ENCODE results near the gene UBE2F. TPM values are rescaled to one million over a fixed set of nuclear protein-coding genes. Genes with fewer than 3 reads are reported as not detected.

The UBE2F gene
- total RNA-seq = 49.3 and 81.6 TPM in 2 replicates

DNA sequence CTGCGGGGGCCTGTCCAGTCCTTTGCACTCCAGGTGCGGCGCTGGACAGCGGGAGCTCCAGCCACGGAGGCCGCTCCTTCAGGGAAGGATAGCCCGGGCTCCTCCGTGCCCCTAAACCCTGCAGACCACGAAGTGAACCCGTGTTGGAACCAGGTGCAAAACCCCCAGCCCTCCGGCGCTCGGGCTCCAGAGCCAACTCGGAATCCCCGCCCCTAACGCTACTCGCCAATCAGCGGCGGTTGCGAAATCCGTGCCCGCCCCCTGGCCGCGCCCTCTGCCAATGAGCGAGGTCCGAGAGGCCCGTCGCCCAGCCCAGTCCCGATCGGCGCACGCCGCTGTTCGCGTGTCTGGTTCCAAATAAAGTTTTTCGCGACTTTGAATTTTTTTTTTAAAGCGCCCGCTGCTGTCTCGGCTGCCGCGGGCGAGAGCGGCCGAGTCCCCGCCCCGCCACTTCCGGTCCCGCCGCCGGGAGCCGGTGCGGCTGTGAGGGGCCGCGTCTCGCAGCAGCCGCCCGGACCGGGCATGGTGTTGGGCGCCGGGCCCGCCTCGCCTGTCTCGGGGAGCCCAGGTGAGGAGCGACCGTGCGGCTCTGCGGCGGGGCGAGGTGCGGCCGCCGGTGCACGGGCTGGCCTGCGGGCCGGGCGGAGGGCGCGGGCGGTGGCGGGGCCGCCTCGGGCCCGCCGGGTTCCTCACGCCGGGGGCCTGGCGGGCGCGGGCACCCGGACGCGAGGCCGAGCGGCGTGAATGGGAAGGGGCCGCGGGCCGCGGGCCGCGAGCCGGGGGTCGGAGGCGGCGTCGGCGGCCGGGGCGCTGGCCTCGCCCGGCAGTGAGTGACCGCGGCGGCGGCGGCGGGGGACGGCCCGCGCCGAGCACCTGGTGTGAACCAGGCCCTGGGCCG is at the start of gene UBE2F:
TSS of gene UBE2F (plus strand) at position 450 of the 898 bp plus-strand sequence. CDS start 6,094 bp downstream, outside the sequence.
- TF ChIP-seq, protein P1, sequence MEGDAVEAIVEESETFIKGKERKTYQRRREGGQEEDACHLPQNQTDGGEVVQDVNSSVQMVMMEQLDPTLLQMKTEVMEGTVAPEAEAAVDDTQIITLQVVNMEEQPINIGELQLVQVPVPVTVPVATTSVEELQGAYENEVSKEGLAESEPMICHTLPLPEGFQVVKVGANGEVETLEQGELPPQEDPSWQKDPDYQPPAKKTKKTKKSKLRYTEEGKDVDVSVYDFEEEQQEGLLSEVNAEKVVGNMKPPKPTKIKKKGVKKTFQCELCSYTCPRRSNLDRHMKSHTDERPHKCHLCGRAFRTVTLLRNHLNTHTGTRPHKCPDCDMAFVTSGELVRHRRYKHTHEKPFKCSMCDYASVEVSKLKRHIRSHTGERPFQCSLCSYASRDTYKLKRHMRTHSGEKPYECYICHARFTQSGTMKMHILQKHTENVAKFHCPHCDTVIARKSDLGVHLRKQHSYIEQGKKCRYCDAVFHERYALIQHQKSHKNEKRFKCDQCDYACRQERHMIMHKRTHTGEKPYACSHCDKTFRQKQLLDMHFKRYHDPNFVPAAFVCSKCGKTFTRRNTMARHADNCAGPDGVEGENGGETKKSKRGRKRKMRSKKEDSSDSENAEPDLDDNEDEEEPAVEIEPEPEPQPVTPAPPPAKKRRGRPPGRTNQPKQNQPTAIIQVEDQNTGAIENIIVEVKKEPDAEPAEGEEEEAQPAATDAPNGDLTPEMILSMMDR (IDR thresholded peaks at IDR 0.05; ENCODE audit: insufficient read depth, low read depth, low read length) = no peak
- peak; percentile 97 for DNase-seq (ENCODE audit: low read depth)

GRCh38 chr2:237917696-237918374 is 49.0 kb upstream of the UBE2F start:
- TF ChIP-seq, protein P1 (IDR thresholded peaks at IDR 0.05; ENCODE audit: insufficient read depth, low read depth, low read length) = no peak

More for the DNA sequence above, at the start of gene UBE2F:
- H3K4me3 ChIP-seq (ENCODE audit: low read depth, low read length) = peak within 1 kb of the TSS; percentile 82

DNA sequence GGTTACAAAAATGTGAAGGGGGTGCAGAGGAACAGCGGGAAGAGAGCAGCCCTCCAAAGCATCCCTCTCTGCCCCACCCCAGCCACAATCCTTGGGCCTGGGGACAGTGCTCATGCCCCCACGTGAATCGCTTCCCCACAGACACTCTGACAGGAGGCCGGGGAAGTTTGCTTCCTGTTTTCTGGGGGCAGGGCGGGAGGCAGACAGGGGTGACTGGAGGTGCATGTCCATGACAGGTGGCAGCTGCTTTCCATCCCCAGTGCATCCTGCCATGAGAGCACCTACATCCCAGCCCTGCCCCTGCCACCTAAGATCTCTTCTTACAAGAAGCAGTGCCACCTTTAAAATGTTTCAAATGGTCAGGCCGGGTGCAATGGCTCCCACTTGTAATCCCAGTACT is 47.2 kb upstream of the UBE2F start:
- H3K4me3 ChIP-seq (ENCODE audit: low read depth, low read length) = no peak overlapping the region
- TF ChIP-seq, protein P1 (IDR thresholded peaks at IDR 0.05; ENCODE audit: insufficient read depth, low read depth, low read length) = no peak
- DNase-seq (ENCODE audit: low read depth) = no peak

More at GRCh38 chr2:237917696-237918374, 49.0 kb upstream of the UBE2F start:
- DNase-seq (ENCODE audit: low read depth) = no peak
- no peak overlapping the region for H3K4me3 ChIP-seq (ENCODE audit: low read depth, low read length)

GRCh38 chr2:237920673-237921072 is 46.1 kb upstream of the UBE2F start:
- H3K4me3 ChIP-seq (ENCODE audit: low read depth, low read length) = no peak overlapping the region
- TF ChIP-seq, protein P1 (IDR thresholded peaks at IDR 0.05; ENCODE audit: insufficient read depth, low read depth, low read length) = no peak
- peak; percentile 24 for DNase-seq (ENCODE audit: low read depth)

DNA sequence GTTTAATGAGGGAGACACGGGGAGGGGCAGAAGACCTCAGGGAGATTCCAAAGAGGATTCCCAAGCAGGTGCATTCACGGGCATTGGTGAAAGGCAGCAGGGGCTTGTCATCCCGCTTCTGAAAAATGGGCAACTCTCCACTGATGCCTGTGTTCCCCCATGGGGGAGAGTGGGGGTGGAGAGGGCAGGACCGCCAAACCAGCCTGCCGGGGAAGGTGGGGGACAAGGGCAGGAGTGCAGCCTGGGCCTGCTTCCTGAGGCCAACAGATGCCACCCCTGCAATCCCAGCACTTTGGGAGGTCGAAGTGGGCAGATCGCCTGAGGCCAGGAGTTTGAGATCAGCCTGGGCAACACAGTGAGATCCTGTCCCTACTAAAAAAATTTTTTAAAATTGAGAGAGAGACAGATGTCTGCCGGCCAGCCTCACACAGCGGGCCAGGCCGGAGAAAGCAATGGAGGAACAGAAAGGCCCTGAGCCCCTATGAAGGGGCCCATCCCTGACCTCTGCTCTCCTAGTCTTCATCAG is 44.8 kb upstream of the UBE2F start:
- TF ChIP-seq, protein P1 (IDR thresholded peaks at IDR 0.05; ENCODE audit: insufficient read depth, low read depth, low read length) = no peak
- no peak for DNase-seq (ENCODE audit: low read depth)
- no peak overlapping the region for H3K4me3 ChIP-seq (ENCODE audit: low read depth, low read length)

DNA sequence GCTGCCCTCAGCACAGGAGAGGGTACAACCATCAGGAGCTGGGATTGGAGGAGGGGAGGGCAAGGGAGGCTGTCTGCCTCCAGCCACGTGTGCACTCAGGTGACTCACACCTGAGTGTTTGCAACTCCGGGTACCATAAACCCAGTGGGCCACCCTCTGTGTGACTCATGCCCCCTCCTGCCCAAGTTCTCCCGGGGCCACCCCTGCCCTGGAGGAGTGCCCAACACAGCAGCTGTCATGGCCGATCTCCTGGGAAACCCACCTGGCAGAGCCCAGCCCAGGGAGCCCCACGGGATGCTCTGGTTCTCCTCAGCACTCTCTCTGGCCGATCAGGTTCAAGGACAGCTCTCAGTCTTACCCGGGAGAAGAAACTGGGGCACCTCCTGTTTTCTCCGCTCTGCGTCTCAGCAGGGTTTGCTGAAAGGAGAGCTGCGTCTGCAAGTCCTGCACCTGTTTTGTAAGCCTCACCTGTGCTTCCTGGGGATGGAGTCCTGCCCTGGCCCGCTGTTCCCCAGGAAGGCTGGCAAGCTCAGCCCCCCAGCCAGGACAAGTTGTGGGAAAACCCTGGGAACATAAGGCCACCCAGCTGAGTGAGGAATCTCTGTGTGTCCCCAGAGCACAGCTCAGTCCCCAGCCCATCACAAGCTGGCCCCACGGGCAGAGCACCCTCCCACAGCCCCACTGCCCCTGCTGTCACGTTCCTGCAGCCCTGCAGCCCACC is 44.0 kb upstream of the UBE2F start:
- TF ChIP-seq, protein P1 (IDR thresholded peaks at IDR 0.05; ENCODE audit: insufficient read depth, low read depth, low read length) = no peak
- H3K4me3 ChIP-seq (ENCODE audit: low read depth, low read length) = no peak overlapping the region
- no peak for DNase-seq (ENCODE audit: low read depth)
